Fibroblast of lung (primary cell): ENCODE results near the gene ABLIM2.

Experiments
- CTCF ChIP-seq, 2 donors: IDR thresholded peaks in 1 of 2; conservative IDR thresholded peaks in 1 of 2; 1 replicate in 1 of 2; 2 replicates in 1 of 2; pipeline ENCODE4 v1.5.1; 2011 to 2012; ENCODE audit warnings: low read length in 2 of 2, control low read depth in 1 of 2, inconsistent platforms in 1 of 2, low read depth in 1 of 2, mild to moderate bottlenecking in 1 of 2
- EZH2 ChIP-seq: IDR thresholded peaks from 2 replicates; pipeline ENCODE4 v1.5.1; 2012; ENCODE audit warnings: low read length, control low read depth, mild to moderate bottlenecking; ENCODE audit errors: missing control alignments

GRCh38 chr4:8016527-8016926 lies 142.1 kb downstream of the ABLIM2 start:
- TF ChIP-seq CTCF (conservative IDR thresholded peaks at IDR 0.05 in 1 of 2, IDR thresholded peaks at IDR 0.05 in 1 of 2; ENCODE audit: low read depth in 1 of 2, low read length in 2 of 2) (no peak), EZH2 (no peak)
